HG02981 (cell line): Measurements from ENCODE around the gene APOB.

Experiments
- ATAC-seq: cut with Tn5 transposase; IDR thresholded peaks from one replicate; pipeline ENCODE4 v1.9.1; 2021; ENCODE audit warnings: mild to moderate bottlenecking, moderate library complexity; ENCODE audit not compliant: unreplicated experiment

APOB gene

DNA sequence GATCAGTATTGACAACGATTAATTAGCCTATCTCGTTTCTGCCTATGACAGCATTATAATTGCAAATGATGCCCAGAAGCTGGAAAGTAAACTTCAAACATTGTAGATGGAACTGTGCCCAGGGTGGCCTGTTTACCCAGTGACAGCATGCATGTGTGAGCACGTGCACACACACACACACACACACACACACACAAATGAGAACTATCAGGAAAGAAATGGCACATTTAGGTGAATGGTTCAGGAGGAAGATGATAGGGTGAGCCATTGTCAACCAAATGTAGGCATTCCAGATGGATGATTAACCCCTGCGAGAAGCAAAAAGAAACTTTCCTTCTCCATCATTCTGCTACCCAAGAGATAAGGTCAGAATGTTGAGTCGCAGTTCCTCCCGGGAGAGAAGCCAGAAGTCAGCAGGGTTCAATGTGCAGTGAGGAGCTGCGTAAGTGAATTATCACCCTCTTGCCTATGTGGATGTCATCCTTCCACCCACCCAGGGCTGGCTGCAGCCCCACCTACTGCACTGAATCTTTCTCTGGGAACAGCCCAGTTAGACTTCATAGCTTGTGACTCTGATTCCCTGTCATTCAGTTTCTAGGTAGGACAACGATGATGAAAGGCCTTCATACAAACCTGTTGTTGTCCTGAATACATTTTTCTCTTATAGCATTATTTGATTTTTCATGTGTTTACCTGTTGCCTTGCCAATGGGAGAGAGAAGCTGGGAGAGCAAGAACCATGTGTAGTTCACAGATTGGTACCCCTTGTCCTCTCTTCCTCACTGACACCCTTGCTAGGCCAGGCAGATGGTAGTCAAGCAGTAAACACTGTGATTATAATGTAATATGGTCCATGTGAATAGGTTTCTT, 3.5 kb upstream of the APOB start:
- ATAC-seq, result no peak

GRCh38 chr2:21046506-21046905, 2.6 kb upstream of the APOB start:
- no peak for ATAC-seq

DNA sequence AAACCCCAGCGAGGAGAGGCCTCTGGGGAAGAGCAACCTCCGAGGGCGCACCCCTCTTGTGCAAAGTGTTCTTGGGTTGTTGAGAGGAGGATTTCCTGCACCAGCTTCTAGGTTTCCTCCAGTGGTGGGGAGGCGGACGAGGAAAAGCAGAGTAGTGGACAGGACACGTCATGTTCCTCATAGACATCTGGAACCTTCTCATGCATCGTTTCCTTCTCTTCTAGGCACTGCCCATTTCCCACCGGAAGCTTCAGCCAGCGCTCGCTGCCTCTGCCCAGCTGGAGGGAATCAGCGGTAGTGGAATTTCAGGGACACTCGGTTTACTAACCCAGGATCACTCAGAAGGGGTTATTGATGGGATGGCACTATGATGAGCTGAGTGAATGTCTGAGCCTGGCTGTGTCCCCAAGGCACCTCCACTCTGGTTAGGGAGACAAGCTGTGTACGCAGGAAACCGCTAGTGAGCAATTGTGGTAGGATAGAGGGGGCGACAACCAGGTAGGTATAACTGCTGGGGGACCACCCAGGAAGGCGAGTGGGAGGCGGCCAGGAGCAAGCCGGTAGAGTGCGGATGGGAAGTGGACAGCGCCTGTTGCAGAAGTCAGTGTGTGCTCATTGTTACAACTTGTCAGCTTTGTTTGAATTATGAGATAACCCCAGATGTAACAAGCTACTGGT, 960 bp upstream of the APOB start:
- no peak for ATAC-seq

DNA sequence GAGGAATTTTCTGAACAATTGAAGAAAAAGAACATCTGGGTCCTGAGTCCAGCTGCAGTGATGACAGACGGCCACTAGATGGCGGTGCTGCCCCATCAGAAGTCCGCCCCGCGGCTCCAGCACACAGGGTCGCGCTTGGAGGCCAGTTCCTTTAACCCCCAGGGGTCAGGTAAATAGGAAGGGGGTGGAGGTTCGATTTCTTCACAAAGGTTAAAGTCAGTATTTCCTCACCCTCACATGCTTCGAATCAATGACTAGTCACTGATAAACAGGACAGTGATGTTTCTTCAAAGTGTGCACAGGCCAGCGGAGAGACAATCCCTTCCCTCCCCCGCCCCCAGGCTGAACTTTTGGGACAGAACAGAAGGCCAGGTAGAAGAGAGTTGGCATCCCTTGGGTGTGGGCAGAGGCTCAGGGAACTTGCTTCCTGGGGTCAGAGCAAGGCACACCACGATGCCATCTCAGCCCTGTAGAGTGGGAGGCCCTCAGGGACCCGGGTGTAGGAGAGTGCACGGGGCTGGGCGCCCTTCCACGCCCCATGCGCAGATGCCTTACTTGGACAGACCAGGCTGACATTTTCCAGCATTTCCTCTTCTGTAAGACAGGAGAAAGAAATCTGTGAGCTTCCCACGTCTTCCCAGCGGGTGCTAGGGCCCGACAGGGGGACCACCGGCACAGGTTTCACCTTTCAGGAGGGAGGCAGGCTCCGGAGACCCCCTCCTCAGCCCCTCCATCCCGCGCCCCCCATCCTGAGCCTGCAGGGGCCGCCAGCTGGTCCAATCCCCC, 722 bp downstream of the APOB start:
- peak; percentile 75 for ATAC-seq

- no peak for ATAC-seq
Measured at GRCh38 chr2:21042708-21042957, 1.2 kb downstream of the APOB start.

DNA sequence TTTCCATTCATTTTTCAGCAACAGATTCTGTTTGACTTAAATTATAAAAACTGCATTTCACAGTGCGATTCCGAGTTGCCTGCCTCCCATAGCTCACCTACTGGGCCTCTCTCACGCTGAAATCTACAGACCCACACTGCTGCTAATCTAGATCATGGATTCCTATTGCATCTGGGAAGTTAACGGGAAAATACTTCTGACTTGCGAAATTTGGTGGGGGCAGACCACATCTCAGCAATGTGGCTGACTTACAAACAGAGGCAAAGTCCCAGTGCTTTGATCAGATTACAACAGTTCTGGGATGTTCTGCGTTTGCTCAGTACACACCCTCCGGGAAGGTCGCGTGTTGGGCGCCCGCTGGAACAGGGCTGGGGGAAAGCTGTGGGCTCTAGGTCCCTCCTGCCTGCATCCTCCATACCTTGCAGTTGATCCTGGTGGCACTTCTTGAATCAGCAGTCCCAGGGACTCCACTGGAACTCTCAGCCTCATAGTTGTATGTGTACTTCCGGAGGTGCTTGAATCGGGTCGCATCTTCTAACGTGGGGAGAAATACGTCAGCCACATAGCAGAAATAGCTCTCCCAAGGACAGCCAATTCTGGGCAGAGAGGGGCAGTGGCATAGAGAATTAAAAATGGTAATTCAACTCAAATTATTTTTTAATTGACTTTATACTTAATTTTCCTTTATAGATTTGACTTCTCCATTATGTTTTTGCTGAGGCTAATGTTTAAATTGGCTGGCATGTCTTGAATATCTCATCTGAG, 1.7 kb downstream of the APOB start:
- no peak for ATAC-seq

DNA sequence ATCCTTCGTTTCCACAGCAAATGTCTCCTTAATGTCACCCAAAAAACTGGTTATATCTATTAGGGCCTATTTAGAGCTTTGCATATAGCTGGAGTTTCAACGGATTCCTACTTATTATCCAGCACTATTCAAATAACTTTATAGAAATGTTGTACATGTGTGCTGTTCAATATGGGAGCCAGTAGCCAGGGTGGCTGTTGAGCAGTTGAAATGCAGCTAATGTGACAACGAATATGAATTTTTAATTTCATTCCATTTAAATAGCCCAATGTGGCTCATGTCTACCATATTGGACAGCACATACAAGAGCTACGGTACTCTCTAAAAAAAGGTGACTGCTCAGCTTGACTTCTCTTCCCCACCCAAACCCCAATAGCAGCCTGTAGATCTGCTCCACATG, 2.4 kb downstream of the APOB start:
- no peak for ATAC-seq

- no peak for ATAC-seq
Measured at GRCh38 chr2:21040468-21041377, 3.1 kb downstream of the APOB start.

DNA sequence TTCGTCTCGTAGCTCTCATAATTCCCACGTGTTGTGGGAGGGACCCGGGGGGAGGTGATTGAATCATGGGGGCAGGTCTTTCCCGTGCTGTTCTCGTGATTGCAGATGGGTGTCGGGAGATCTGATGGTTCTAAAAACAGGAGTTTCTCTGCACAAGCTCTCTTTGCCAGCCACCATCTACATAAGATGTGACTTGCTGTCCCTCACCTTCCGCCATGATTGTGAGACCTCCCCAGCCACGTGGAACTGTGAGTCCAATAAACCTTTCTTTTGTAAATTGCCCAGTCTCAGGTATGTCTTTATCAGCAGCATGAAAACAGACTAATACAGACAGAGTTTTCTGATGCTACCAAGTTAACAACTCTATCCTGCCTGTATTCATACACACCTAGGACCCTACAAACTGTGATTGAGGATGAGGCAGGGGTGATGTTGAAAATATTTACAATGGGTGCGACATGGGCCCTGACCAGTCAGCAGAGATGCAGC, 3.9 kb downstream of the APOB start:
- ATAC-seq, result no peak

DNA sequence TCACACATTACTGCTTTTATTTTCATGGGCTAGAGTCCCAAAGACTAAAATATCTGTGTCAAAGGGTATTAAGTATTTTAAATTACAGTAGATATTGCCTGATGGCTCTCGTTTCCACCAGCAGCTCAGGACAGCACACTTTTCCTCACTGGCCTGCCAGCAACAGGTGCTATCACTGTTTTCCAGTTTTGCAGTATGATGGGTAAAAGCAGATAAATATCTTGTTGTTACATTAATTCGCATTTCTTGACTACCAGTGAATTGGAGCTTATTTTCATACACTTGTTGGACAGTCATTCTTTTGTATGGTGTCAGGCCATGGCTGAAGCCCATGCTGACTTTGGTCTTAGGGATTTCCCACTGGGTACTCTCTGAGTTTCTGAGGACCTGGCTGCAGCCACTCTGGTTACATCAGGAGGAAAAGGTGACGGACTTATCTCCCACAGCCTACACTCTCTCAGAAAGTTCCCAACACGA, 4.8 kb downstream of the APOB start:
- no peak for ATAC-seq

DNA sequence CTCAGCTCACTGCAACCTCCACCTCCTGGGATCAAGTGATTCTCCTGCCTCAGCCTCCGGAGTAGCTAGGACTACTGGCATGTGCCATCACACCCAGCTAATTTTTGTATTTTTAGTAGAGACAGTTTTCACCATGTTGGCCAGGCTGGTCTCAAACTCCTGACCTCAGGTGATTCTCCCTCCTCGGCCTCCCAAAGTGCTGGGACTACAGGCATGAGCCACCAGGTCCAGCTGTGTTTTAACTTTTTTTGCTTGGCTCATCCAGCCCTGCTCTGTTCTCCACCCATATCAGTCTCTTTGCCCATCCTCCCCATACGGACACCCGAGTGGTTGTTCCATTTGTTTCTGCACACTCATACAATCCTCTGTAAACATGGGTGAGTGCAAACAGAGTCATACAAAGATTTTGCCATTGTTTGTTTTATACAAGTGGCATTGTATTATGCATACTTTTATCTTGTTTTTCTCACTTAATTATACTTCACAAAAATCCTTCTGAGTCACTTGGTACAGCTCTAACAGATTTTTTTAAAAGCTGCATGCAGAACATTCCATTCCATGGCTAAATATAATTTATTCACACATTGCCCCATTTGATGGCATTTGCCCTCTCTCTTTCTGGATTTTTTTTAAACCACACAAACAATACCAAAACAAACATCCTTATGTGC, 5.3 kb downstream of the APOB start:
- no peak for ATAC-seq

- no peak for ATAC-seq
Measured at GRCh38 chr2:21037671-21038108, 6.2 kb downstream of the APOB start.

- ATAC-seq, result no peak
Measured at GRCh38 chr2:21036708-21037670, 6.9 kb downstream of the APOB start.

DNA sequence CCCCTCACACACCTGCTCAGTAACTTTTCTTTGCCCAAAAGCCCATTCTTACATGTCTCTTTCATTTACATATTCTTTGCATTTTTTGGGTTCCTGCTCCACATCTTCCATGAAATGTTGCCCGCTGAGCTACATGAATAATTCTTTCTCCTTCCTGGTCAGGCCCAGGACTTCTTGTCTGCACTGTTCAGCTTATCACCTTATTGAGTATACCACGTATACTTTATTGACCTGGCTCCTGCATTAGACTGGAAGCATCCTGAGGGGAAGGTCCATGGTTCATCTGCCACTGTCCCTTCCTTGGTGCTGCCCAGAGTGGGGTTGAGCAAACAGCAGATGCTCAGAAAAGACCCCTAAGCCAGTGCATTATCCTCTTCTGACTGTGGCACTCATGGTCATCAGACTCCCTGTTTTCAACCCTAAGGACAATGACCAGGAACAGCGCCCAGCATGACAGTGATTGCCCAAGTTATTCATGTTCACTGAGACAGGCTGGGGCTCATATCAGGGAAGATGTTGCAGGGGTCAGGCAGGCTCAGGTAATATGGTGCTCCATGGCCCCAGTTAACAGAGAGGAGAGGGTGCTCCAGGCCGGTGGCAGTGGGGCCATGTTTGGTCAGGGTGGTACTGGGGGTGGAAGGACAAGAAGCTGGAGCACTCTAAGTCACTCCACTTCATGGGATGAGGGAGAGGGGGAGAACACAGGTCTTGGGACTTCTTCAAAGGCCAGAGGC, 7.7 kb downstream of the APOB start:
- ATAC-seq, result no peak

DNA sequence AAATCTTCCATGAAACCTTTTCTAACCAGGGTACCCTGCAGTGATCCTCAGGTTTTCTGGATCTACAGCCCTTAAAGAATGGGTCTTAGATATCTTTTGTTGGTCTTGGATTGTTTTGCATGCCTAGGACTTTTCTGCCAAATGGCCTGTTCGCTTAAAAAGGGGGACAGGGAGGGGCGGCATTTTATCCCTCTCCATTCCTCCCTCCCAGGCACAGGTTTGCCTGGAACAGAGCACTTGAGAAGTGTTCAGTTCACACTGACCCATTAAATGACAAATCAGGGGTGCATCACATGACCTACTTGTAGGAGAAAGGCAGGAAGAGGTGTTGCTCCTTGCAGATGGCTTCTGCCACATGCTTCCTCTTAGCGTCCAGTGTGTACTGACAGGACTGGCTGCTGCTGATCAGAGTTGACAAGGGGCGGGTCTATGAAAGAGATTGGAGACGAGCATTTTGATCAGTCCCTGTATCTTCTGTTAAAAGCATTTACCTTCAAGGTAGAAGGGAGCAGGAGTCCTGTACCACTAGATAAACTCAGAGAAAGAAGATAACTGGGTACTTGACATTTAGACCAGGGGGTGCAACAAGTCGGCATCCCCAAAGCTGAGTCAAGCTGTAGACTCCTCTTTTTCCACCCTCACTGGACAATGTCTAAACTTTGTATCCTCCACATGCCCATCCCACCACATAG, 8.4 kb downstream of the APOB start:
- ATAC-seq, result no peak

- ATAC-seq, result no peak
Measured at GRCh38 chr2:21034972-21035279, 8.9 kb downstream of the APOB start.
